KMS-11 (cell line): ENCODE measurements around the gene ZSCAN10.
"Not testable (repeated sequence)": the region's sequence is repeated elsewhere in the genome, so short reads cannot be mapped to it uniquely, and the experiment has no call there.

ENCODE experiments used
- H2AFZ ChIP-seq: fragments of 200-600 bp; sonication (generic); 2 replicates; pipeline ENCODE4 v1.6.1; 2016; ENCODE audit warnings: antibody characterized with exemption, mixed run types, low read depth
- H3K27ac ChIP-seq: fragments of 200-600 bp; sonication (generic); 2 replicates; pipeline ENCODE4 v1.6.1; 2016; ENCODE audit warnings: mild to moderate bottlenecking, mixed run types
- H3K27me3 ChIP-seq: fragments of 200-600 bp; sonication (generic); 2 replicates; pipeline ENCODE4 v1.6.1; 2017; ENCODE audit warnings: mild to moderate bottlenecking, low read depth, mixed run types, moderate library complexity; ENCODE audit not compliant: insufficient read depth
- H3K36me3 ChIP-seq: fragments of 200-600 bp; sonication (generic); 2 replicates; pipeline ENCODE4 v1.6.1; 2017; ENCODE audit warnings: mild to moderate bottlenecking, mixed run types; ENCODE audit not compliant: insufficient read depth
- H3K4me1 ChIP-seq: fragments of 200-600 bp; sonication (generic); 2 replicates; pipeline ENCODE4 v1.6.1; 2016; ENCODE audit warnings: mild to moderate bottlenecking, low read depth, mixed run types; ENCODE audit not compliant: poor library complexity, severe bottlenecking
- H3K4me2 ChIP-seq: fragments of 200-600 bp; sonication (generic); 2 replicates; pipeline ENCODE4 v1.7.0; 2016; ENCODE audit warnings: mild to moderate bottlenecking, mixed run types
- H3K4me3 ChIP-seq: fragments of 200-600 bp; sonication (generic); IDR thresholded peaks from 2 replicates; pipeline ENCODE4 v1.6.1; 2017; ENCODE audit warnings: low read depth, low read length, mixed read lengths; ENCODE audit not compliant: insufficient read depth
- H3K79me2 ChIP-seq: fragments of 200-600 bp; sonication (generic); 2 replicates; pipeline ENCODE4 v1.6.1; 2016; ENCODE audit warnings: low read depth, mixed run types; ENCODE audit not compliant: insufficient read depth
- H3K9ac ChIP-seq: fragments of 200-600 bp; sonication (generic); 2 replicates; pipeline ENCODE4 v1.6.1; 2016; ENCODE audit warnings: mild to moderate bottlenecking, mixed run types
- H4K20me1 ChIP-seq: fragments of 200-600 bp; sonication (generic); 2 replicates; pipeline ENCODE4 v1.6.1; 2016; ENCODE audit warnings: mild to moderate bottlenecking, mixed run types; ENCODE audit not compliant: insufficient read depth
- TF ChIP-seq, protein P1 (sequence below): fragments of 200-600 bp; sonication (generic); conservative IDR thresholded peaks from 2 replicates; pipeline ENCODE4 v1.6.1; 2017; ENCODE audit warnings: low read depth, mild to moderate bottlenecking, antibody characterized with exemption, low read length, moderate library complexity, mixed read lengths

ZSCAN10 gene

DNA sequence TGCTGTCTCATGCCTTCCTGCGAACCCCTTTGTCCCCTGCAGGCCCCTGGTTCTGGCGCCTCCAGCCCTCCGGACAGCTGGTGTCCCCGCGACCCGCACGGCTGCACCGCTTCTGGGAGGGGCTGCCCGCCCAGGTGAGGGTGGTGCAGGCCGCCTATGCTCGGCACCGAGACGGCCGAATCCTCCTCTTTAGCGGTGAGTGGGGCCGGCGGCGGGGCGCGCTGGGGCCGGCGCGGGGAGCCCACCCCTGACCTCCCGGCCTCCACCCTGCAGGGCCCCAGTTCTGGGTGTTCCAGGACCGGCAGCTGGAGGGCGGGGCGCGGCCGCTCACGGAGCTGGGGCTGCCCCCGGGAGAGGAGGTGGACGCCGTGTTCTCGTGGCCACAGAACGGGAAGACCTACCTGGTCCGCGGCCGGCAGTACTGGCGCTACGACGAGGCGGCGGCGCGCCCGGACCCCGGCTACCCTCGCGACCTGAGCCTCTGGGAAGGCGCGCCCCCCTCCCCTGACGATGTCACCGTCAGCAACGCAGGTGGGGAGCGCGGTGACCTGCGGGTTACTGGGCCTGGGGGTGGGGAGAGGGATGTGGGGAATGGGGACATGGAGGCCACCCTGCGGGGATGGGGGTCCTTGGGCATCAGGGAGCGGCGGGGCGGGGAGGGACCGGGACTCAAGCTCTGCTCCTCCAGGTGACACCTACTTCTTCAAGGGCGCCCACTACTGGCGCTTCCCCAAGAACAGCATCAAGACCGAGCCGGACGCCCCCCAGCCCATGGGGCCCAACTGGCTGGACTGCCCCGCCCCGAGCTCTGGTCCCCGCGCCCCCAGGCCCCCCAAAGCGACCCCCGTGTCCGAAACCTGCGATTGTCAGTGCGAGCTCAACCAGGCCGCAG is 40.7 kb downstream of the ZSCAN10 start:
- peaks cover 6% of the 10 kb centered on the region; the same call in 1 of the 2 replicates for H3K27me3 ChIP-seq
- H4K20me1 ChIP-seq: no peaks in the 10 kb centered on the region
- H3K79me2 ChIP-seq: no peaks in the 10 kb centered on the region
- H2AFZ ChIP-seq: peak overlapping the region; percentile 98
- no peak overlapping the region for H3K4me3 ChIP-seq
- 0 out of 2 replicates have a peak overlapping the region, but pooled peaks have one; percentile 43 for H3K27ac ChIP-seq
- H3K4me1 ChIP-seq: peaks cover 6% of the 10 kb centered on the region
- peak overlapping the region; percentile 92 for H3K9ac ChIP-seq
- TF ChIP-seq, protein P1, sequence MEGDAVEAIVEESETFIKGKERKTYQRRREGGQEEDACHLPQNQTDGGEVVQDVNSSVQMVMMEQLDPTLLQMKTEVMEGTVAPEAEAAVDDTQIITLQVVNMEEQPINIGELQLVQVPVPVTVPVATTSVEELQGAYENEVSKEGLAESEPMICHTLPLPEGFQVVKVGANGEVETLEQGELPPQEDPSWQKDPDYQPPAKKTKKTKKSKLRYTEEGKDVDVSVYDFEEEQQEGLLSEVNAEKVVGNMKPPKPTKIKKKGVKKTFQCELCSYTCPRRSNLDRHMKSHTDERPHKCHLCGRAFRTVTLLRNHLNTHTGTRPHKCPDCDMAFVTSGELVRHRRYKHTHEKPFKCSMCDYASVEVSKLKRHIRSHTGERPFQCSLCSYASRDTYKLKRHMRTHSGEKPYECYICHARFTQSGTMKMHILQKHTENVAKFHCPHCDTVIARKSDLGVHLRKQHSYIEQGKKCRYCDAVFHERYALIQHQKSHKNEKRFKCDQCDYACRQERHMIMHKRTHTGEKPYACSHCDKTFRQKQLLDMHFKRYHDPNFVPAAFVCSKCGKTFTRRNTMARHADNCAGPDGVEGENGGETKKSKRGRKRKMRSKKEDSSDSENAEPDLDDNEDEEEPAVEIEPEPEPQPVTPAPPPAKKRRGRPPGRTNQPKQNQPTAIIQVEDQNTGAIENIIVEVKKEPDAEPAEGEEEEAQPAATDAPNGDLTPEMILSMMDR: no peak
- no peaks in the 10 kb centered on the region for H3K36me3 ChIP-seq
- H3K4me2 ChIP-seq: peak overlapping the region; percentile 80

DNA sequence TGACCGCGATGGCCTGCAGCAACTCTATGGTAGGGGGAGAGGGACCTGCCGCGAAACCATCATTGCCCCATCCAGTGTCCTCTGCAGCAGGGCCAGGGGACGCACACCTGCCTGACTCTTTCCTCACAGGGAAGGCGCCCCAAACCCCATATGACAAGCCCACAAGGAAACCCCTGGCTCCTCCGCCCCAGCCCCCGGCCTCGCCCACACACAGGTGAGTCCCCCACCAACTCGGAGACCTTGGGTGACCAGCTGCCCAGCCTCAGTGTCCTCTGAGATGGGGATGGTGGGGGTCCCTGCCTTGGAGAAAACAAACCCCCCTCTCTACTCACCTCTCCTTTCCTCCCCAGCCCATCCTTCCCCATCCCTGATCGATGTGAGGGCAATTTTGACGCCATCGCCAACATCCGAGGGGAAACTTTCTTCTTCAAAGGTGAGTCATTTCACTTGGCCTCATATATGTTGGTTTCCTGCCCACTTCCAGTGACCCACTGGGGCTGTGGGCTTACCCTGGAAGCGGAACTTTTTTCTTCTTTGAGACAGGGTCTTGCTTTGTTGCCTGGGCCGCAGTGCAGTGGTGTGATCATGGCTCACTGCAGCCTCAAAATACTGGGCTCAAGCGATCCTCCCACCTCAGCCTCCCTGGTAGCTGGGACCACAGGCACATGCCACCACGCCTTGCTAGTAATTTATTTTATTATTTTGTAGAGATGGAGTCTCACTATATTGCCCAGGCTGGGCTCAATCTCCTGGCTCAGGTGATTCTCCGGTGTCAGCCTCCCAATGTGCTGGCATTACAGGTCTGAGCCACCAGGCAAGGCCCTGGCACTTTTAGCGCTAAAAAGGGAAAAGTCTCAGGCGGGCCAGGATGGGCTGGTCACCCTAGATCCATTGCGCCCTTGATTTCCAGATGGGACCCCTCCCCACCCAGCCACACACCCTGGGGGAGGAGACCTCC is 41.6 kb downstream of the ZSCAN10 start:
- Histone ChIP-seq H4K20me1 (no peaks in the 10 kb centered on the region), H3K4me3 (no peak overlapping the region), H2AFZ (no peak overlapping the region), H3K9ac (no peak overlapping the region), H3K36me3 (no peaks in the 10 kb centered on the region), H3K4me2 (no peak overlapping the region), H3K27ac (no peak overlapping the region), H3K27me3 (peaks cover 6% of the 10 kb centered on the region; the same call in 1 of the 2 replicates), H3K79me2 (no peaks in the 10 kb centered on the region), H3K4me1 (peaks cover 6% of the 10 kb centered on the region)
- TF ChIP-seq, protein P1: no peak

DNA sequence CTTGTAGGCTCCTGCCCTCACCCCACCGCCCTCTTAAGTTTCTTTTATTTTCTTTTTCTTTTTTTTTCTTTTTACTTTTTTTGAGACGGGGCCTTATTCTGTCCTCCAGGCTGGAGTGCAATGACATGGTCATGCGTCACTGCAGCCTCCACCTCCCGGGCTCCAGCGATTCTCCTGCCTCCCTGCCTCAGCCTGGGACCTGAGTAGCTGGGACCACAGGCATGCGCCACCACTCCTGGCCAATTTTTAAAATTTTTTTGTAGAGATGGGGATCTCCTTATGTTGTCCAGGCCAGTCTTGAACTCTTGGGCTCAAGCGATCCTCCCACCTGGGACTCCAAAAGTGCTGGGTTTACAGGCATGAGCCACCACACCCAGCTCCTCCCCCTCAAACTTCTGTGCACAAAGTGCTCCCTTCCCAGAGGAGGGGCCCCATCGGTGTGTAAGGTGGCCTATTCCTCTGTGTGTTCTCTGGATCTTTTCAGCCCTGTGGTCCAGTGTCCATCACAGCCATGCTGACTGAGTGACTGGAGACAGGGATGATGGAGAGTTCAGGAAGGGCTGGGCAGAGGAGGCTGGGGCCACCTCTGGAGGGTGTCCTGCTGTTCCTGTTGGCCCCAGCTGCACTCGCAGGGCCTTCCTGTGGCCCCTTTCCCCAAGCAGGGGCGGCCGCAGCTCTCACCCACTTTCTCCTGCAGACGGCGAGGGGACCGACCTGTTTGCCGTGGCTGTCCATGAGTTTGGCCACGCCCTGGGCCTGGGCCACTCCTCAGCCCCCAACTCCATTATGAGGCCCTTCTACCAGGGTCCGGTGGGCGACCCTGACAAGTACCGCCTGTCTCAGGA is 42.5 kb downstream of the ZSCAN10 start:
- TF ChIP-seq, protein P1: no peak
- Histone ChIP-seq H3K27ac (no peak overlapping the region), H3K36me3 (no peaks in the 10 kb centered on the region), H3K27me3 (peaks cover 3% of the 10 kb centered on the region; the same call in 1 of the 2 replicates), H3K4me1 (peaks cover 6% of the 10 kb centered on the region), H3K79me2 (no peaks in the 10 kb centered on the region), H2AFZ (no peak overlapping the region), H3K4me2 (no peak overlapping the region), H4K20me1 (no peaks in the 10 kb centered on the region), H3K4me3 (no peak overlapping the region), H3K9ac (no peak overlapping the region)

DNA sequence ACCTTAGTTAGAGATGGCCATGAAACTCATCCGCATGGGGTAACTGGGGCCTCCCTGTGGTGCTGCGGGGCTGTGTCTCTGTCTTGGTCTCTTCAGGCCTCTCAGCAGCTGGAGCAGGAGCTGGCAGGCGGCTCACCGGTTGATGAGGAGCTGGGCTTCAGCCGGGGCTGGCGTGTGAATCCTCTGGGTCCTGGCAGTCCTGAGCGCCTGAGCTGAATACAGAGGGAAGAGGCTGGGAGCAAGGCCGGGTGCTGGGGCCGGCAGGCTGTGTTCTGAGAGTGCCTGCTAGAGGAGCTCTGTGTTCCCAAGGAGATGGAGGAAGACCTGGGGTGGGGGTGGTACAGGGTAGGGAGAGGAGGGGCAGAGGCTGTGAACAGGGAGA is 43.4 kb downstream of the ZSCAN10 start:
- not testable (repeated sequence) for H2AFZ ChIP-seq, H3K4me2 ChIP-seq, H3K36me3 ChIP-seq, H3K4me3 ChIP-seq, H3K79me2 ChIP-seq, H4K20me1 ChIP-seq, H3K27ac ChIP-seq, H3K27me3 ChIP-seq, H3K4me1 ChIP-seq, H3K9ac ChIP-seq
